HG03432 (cell line): Measurements from ENCODE around the gene CLDN7.

Source experiments
- ATAC-seq: cut with Tn5 transposase; IDR thresholded peaks from one replicate; pipeline ENCODE4 v1.9.1; 2021; ENCODE audit warnings: mild to moderate bottlenecking, moderate library complexity; ENCODE audit not compliant: unreplicated experiment

The CLDN7 gene

GRCh38 chr17:7262192-7262934, at the start of gene CLDN7:
Gene CLDN7, minus strand, starts transcription at chr17:7262478. Its CDS starts 435 bp downstream, at chr17:7262043.
- ATAC-seq: no peak

DNA sequence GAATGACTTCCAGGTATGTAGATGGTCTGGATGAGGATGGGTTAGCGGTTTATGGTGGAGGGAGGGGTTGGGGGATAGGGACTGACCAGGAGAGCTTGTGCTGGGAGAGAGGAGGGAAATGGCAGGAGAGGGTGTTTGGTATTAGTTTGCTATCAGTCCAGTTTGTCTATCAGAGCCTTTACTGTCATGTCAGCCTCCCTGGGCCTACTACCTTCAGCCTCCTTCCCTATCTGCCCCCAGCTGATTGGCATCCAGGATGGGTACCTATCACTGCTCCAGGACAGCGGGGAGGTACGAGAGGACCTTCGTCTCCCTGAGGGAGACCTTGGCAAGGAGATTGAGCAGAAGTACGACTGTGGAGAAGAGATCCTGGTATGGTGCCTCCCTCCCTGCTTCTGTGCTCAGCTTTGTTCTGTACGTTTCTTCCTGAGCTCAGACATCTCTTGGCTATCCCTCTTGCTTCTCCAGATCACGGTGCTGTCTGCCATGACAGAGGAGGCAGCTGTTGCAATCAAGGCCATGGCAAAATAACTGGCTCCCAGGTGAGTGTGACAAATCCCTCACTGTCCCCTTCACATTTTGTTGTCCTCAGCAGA, 48.9 kb upstream of the CLDN7 start:
- no peak for ATAC-seq

DNA sequence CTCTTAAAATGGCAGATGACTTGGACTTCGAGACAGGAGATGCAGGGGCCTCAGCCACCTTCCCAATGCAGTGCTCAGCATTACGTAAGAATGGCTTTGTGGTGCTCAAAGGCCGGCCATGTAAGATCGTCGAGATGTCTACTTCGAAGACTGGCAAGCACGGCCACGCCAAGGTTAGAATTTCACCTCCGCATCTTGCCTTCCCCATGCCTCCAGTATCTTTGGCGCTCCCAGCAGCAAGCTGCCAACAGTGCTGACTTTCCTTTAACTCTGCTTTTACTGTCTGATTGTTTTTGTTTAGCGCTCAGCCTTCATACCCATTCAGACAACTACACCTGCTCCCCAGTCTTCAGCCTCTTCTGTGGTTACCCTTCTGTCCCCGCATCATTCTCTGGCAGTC, 47.4 kb upstream of the CLDN7 start:
- ATAC-seq: no peak

DNA sequence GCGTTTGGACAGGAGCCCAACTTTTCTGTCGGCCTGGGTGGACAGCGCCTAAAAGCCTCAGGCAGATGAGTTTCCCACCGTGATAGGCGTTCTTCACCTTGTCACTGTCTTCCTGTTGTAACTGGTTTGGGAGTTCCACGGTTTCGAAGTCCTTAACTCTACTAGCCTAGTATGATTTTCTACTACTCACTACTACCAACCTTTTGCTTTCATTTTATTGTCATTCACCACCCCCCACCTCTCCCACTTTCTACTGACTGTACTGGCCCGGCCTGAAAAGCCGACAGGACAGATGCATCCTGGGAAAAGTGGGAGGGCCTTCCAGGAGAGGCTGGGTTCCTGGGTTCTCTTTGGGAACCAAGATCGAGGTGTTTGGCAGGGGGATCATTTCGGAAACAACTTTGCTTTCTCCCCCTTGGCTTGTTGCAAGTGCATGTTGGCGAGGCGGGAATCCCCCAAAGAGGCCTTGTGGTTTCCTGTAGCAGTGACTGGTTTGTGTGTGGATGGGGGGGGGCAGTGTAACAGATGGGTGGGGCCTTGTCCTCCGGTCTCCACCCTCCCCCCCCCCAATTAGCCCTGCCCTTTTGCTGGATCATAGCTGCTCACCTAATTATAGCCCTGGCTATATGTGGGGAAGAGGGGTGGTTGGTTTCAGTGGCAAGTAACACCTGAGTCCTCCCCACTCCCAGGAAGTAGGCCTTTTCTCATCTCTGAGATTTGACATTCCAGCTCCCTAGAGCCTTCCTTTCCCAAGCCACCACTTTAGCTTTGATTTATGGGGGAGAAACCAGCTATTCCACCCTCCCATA, 46.6 kb upstream of the CLDN7 start:
- peak; percentile 17 for ATAC-seq

GRCh38 chr17:7307686-7308624, 45.7 kb upstream of the CLDN7 start:
- no peak for ATAC-seq

DNA sequence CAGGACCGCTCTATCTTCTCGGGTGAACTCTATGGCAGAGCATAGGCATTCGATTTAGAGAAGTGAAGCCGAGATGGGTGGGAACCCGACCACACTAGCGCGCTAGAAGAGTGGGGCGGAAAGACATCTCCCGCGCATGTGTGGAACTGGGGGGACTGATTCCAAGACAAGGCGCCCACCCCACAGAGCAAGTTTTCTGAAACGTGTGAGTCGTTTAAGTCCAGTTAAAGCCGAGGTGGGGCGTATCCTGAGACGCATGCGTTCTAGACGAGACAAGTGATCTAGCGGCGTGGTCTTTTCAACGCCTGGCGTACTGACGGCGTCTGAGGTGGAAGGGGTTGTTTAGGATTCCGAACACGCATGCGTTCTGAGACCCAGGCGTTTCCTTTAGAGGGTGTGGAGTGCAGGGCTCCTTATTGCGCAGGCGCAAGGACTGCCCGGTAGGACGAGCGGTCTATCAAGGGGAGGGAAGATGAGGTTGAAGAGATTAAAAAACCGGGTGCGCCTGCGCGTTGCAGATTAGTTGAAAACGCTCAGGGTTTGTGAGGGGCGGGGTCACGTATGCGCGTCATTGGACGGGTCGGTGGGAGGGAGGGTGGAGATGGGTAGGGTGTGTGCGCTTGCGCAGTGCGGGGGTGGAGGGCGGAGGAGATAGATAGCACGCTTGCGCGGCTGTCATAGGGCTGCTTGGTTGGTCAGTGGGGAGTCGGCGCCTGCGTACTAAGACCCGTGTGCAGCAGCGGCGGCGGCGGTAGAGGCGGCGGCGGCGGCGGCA, 44.8 kb upstream of the CLDN7 start, which contains the start of gene EIF5A:
Gene EIF5A (plus strand): TSS at position 718 of the 775 bp plus-strand sequence. CDS start 2,008 bp downstream, outside the sequence.
- peak; percentile 69 for ATAC-seq

GRCh38 chr17:7304179-7304578, 41.9 kb upstream of the CLDN7 start:
- ATAC-seq: no peak

DNA sequence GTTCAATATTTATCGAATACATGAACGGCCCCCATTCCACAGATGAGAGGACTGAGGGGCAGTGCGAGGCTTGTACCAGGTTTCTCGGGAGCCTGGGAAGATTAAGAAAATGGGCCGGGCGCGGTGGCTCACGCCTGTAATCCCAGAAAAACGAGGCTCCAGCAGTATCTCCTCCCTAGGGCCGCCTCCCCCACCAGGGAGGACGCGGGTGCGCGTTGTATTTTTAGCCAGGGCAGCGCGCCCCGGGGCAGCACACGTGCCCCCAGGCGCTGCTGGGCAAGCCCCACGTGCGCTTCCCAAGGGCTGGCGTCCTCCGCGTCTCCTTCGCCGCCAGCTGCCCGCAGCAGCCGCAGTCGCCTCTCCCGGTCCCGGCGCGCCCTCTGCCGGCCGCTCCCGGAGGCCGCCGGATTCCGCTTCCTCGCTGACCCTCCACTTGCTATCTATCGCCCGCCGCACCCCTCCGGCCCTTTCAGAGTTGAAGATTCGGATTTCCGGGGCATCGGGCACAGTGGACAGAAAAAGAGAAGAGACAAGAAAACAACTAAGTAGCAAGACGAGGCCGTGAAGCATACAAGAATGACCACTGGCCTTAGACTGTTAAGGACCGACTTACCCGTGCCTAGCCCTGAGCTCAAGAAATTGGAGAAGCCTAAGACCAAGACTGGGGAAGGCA, 34.0 kb upstream of the CLDN7 start:
- peak; percentile 39 for ATAC-seq

- no peak for ATAC-seq
These were observed 33.2 kb upstream of the CLDN7 start for GRCh38 chr17:7295230-7296180.

GRCh38 chr17:7294614-7295153, 32.4 kb upstream of the CLDN7 start, which contains the start of gene YBX2:
Gene YBX2, minus strand, starts transcription at chr17:7294639. Its CDS starts 139 bp downstream, at chr17:7294500.
- ATAC-seq: no peak

GRCh38 chr17:7293816-7294613, 31.7 kb upstream of the CLDN7 start:
- no peak for ATAC-seq

DNA sequence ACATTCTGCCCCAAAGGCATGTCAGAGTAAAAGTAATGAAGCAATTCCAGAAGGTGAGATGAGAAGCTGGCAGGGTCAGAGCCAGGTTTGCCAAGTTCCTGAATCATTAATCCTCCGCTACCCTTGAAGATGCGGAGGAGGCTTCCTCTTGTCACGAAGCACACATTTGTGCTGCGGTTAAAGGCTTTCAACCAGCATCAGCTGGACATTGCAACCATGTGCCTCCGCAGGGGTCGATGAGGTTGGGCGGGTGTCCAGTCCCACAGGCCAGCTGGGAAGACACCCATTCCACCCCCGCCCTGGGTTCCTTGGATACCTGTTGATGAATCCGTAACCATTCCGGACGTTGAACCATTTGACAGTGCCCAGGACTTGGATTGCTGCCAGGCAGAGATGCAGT, 30.9 kb upstream of the CLDN7 start:
- ATAC-seq: no peak

DNA sequence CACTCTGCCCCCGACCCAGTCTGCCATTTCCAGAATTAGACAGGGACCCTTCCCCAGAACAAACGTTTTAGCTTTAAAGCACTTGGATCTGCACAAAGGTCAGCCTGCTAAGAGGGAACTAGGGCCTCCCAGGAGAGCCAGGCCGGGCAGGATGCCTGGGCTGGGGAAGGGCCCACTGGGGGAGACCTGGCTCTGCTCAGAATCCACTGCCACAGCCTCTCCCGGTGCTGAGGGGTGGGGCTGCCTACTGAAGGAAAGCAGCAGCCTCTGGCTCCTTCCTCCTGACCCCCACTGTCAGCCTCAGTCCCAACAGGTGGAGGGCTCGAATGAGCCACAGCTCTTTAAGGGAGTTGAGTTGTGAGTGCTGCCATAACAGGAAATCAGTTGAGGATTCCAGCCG, 30.5 kb upstream of the CLDN7 start:
- ATAC-seq: no peak

GRCh38 chr17:7292194-7292593, 29.9 kb upstream of the CLDN7 start:
- ATAC-seq: no peak

DNA sequence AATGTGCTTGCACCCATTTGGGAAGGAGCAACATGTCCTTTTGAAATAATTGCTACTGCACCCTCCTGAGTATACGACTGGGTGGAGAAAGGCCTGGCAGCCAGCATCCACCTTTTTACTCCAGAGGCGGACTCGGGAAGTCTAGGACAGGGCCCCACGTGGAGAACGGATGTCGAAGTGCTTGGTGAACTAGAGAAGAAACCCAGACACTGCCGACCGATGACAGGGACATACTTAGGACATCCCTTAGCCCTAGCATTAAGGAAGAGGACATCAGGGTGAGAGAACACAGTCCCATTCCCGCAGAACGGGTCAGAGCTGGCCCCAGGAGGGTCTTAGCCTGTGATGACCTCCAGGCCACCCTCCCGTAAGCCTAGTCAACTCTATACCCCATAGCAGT, 28.4 kb upstream of the CLDN7 start:
- ATAC-seq: no peak

GRCh38 chr17:7290166-7290565, 27.9 kb upstream of the CLDN7 start:
- ATAC-seq: no peak
